Neural crest cell (in vitro differentiated cells): ENCODE measurements around the gene ME1. TPM values are rescaled to one million over a fixed set of nuclear protein-coding genes. Genes with fewer than 3 reads are reported as not detected.

Experiments used
- DNase-seq: peaks from one replicate; pipeline ENCODE4 v3.0.0; 2021; ENCODE audit warnings: low read depth, mixed read lengths, low spot score
- H3K27ac Mint-ChIP-seq: one replicate; pipeline ENCODE4 v1.8.0; 2021; ENCODE audit warnings: mild to moderate bottlenecking, mixed read lengths; ENCODE audit not compliant: unreplicated experiment
- H3K27me3 Mint-ChIP-seq: 2 replicates; pipeline ENCODE4 v1.8.0; 2021; ENCODE audit warnings: low read depth, mild to moderate bottlenecking, mixed read lengths
- H3K36me3 Mint-ChIP-seq: 2 replicates; pipeline ENCODE4 v1.8.0; 2021; ENCODE audit warnings: low read depth, mild to moderate bottlenecking, mixed read lengths
- H3K4me1 Mint-ChIP-seq: 2 replicates; pipeline ENCODE4 v1.8.0; 2021; ENCODE audit warnings: mixed read lengths
- H3K4me3 Mint-ChIP-seq: one replicate; pipeline ENCODE4 v1.8.0; 2021; ENCODE audit warnings: mild to moderate bottlenecking, mixed read lengths
- H3K9me3 Mint-ChIP-seq: 2 replicates; pipeline ENCODE4 v1.8.0; 2021; ENCODE audit warnings: mixed read lengths
- total RNA-seq: library from RNA; stranded (reverse); gene quantifications from 2 replicates; pipeline ENCODE4 v1.2.1, GENCODE V29; 2021
- TF ChIP-seq, protein P1 (sequence below): fragments of 200-600 bp; sonication (generic); conservative IDR thresholded peaks from 2 replicates; pipeline ENCODE4 v1.5.0; 2021; ENCODE audit warnings: antibody characterized with exemption, mild to moderate bottlenecking

The ME1 gene
- total RNA-seq, 1 donor from 2014 or later: 4.4 TPM

DNA sequence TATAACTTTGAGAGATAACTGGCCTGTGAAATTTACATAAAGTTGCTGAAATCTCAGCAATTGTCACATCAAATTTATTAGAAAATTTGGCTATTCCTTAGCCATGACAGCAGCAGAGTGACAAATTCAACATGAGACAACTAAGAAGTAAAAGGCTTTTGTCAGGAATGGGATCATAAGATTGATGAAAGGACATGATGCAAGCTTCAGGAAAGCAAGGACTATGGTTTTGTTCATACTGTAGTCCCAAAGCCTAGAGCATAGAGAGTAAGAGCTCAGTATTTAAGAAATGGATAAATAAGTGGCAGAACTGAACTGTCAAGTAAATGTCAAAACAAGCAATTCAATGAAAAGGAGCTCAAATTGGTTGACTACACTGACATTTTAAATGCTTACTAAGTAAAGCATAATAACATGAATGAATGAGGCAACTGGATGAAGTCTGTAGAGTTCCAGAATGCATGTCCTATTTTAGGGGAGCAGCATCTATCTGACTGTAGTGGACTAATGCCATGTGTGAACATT lies 250.4 kb downstream of the ME1 start:
- Mint-ChIP-seq H3K27me3 (no peaks in the 10 kb centered on the region), H3K9me3 (no peaks in the 10 kb centered on the region), H3K36me3 (peaks cover 20% of the 10 kb centered on the region), H3K4me3 (no peak overlapping the region), H3K27ac (no peak overlapping the region), H3K4me1 (peaks cover 4% of the 10 kb centered on the region)
- no peak for DNase-seq
- TF ChIP-seq, protein P1, sequence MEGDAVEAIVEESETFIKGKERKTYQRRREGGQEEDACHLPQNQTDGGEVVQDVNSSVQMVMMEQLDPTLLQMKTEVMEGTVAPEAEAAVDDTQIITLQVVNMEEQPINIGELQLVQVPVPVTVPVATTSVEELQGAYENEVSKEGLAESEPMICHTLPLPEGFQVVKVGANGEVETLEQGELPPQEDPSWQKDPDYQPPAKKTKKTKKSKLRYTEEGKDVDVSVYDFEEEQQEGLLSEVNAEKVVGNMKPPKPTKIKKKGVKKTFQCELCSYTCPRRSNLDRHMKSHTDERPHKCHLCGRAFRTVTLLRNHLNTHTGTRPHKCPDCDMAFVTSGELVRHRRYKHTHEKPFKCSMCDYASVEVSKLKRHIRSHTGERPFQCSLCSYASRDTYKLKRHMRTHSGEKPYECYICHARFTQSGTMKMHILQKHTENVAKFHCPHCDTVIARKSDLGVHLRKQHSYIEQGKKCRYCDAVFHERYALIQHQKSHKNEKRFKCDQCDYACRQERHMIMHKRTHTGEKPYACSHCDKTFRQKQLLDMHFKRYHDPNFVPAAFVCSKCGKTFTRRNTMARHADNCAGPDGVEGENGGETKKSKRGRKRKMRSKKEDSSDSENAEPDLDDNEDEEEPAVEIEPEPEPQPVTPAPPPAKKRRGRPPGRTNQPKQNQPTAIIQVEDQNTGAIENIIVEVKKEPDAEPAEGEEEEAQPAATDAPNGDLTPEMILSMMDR: no peak

DNA sequence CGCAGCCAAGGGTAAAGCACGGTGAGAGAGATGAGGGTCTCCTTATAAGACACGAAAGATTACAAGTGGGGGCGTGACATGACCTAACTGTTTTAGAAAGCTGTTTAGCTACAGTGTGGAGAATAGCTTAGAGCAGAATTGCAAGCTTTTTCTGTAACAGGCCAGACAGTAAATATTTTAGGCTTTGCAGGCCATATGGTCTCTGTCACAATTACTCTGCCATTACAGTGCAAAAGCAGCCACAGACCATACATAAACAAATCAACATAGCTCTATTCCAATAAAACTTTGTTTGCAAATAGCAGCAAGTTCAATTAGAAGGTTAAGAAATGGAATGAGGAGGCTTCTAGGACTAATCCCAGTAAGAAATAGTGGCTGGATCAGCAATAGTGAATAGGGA lies 254.6 kb downstream of the ME1 start:
- H3K36me3 Mint-ChIP-seq: peaks cover 12% of the 10 kb centered on the region
- no peak overlapping the region for H3K27ac Mint-ChIP-seq

DNA sequence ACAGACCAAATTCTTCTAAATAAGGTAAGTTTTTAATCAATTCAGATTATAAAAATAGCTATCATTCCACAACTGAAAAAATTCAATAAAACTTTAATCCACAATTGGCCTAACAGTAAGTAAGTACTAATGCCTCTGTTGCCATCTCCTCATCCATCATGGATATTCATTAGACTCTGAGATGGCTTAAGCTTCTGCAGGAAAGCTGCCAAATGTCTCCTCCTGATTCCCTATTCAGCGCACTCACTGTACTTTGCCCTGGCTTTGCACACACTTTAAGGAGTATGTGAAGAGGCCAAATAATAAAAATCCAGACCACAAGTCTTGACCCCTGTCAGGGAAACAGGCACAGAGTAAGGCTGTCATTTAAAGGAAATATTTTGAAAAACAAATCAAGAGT lies 261.3 kb downstream of the ME1 start:
- H3K27ac Mint-ChIP-seq: no peak overlapping the region
- H3K27me3 Mint-ChIP-seq: no peaks in the 10 kb centered on the region
- no peaks in the 10 kb centered on the region for H3K9me3 Mint-ChIP-seq
- no peak overlapping the region for H3K4me3 Mint-ChIP-seq
- H3K36me3 Mint-ChIP-seq: peaks cover 21% of the 10 kb centered on the region
- DNase-seq: no peak
- TF ChIP-seq, protein P1: no peak
- no peaks in the 10 kb centered on the region for H3K4me1 Mint-ChIP-seq

More for the DNA sequence above, 254.6 kb downstream of the ME1 start:
- no peak overlapping the region for H3K4me3 Mint-ChIP-seq
- no peak for DNase-seq
- H3K9me3 Mint-ChIP-seq: no peaks in the 10 kb centered on the region
- TF ChIP-seq, protein P1: no peak
- H3K27me3 Mint-ChIP-seq: no peaks in the 10 kb centered on the region
- no peaks in the 10 kb centered on the region for H3K4me1 Mint-ChIP-seq

DNA sequence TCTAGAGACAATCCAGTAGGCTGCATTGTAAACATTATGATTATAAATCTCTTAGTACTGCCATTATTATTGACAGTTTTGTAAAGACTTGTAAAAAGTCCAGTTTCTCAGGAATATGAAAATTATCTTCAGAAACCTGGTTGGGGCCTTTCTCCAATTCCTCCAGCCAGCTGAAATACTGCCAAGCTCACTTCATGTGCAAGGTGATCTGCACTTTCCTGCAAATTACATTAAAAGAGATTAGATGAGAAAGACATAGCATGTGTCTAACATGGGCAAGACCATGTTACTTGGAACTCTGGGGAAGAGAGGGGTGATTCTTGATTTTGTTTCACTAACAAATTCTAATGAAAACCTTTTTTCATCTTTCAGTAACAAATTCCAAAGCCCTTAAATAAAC lies 261.7 kb downstream of the ME1 start:
- H3K27me3 Mint-ChIP-seq: no peaks in the 10 kb centered on the region
- no peaks in the 10 kb centered on the region for H3K9me3 Mint-ChIP-seq
- H3K36me3 Mint-ChIP-seq: peaks cover 19% of the 10 kb centered on the region
- no peak for DNase-seq
- H3K4me3 Mint-ChIP-seq: no peak overlapping the region
- TF ChIP-seq, protein P1: no peak
- no peak overlapping the region for H3K27ac Mint-ChIP-seq
- no peaks in the 10 kb centered on the region for H3K4me1 Mint-ChIP-seq

DNA sequence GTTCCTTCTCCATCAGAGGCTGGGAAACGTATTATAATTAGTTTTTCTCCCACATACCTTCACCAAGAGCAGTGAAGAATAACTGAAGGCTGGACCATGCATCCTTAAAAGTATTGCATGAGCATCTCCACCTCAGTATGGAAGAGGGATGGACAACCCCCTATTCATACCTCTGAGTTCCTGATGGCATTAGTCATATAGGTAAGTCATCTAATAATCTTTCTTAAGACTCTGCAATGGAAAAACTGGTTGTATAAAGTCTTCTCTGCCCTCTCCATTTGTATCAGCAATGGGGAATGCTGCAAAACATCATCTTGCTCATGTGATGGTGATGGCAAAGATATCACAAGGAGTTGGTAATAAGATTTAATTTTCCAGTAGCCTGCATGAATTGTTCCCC lies 262.3 kb downstream of the ME1 start:
- Mint-ChIP-seq H3K27me3 (no peaks in the 10 kb centered on the region), H3K4me1 (no peaks in the 10 kb centered on the region), H3K9me3 (no peaks in the 10 kb centered on the region), H3K36me3 (peaks cover 19% of the 10 kb centered on the region), H3K4me3 (no peak overlapping the region), H3K27ac (no peak overlapping the region)
- TF ChIP-seq, protein P1: no peak
- no peak for DNase-seq
